Fibroblast of lung (primary cell): Measurements from ENCODE around the gene ASB4. TPM values are rescaled to one million over a fixed set of nuclear protein-coding genes. Genes with fewer than 3 reads are reported as not detected.

Experiments
- DNase-seq, 2 donors: peaks; one replicate each; pipeline versions ENCODE4 v3.0.0 to v3.0.0-alpha.2; 2010; ENCODE audit warnings: low read depth in 2 of 2
- H2AFZ ChIP-seq: 2 replicates; pipeline ENCODE4 v1.5.1; 2012; ENCODE audit warnings: low read length, control low read depth, inconsistent platforms
- H3K27ac ChIP-seq: 2 replicates; pipeline ENCODE4 v1.5.1; 2011; ENCODE audit warnings: low read length, control low read depth; ENCODE audit not compliant: insufficient read depth
- H3K27me3 ChIP-seq: 2 replicates; pipeline ENCODE4 v1.5.1; 2011; ENCODE audit warnings: mild to moderate bottlenecking, low read length; ENCODE audit not compliant: control insufficient read depth, insufficient read depth
- H3K36me3 ChIP-seq: 2 replicates; pipeline ENCODE4 v1.5.1; 2011; ENCODE audit warnings: low read length; ENCODE audit not compliant: control insufficient read depth, insufficient read depth
- H3K4me1 ChIP-seq: 2 replicates; pipeline ENCODE4 v1.5.1; 2011; ENCODE audit warnings: low read length; ENCODE audit not compliant: control insufficient read depth, insufficient read depth; ENCODE audit errors: extremely low read depth
- H3K4me2 ChIP-seq: 2 replicates; pipeline ENCODE4 v1.5.1; 2011; ENCODE audit warnings: low read length, control low read depth; ENCODE audit not compliant: insufficient read depth; ENCODE audit errors: extremely low read depth
- H3K4me3 ChIP-seq, 4 experiments: fragments of 200-600 bp in 1 of 4; sonication (generic) in 1 of 4; replicated peaks in 1 of 4; 2 replicates each; pipeline ENCODE4 v1.5.1; 2011 to 2016; ENCODE audit warnings: low read length in 4 of 4, low read depth in 3 of 4, mild to moderate bottlenecking in 3 of 4, control low read depth in 2 of 4, inconsistent platforms in 1 of 4, mixed read lengths in 1 of 4; ENCODE audit not compliant: insufficient read depth in 1 of 4; ENCODE audit errors: control extremely low read depth in 1 of 4
- H3K79me2 ChIP-seq: 2 replicates; pipeline ENCODE4 v1.5.1; 2012; ENCODE audit warnings: mild to moderate bottlenecking, low read length, inconsistent platforms; ENCODE audit not compliant: control insufficient read depth, insufficient read depth
- H3K9ac ChIP-seq: 2 replicates; pipeline ENCODE4 v1.5.1; 2011; ENCODE audit warnings: mild to moderate bottlenecking, low read length, control low read depth; ENCODE audit not compliant: insufficient read depth
- H3K9me3 ChIP-seq: 2 replicates; pipeline ENCODE4 v1.5.1; 2012; ENCODE audit warnings: low read depth, low read length; ENCODE audit not compliant: control insufficient read depth, insufficient read depth
- H4K20me1 ChIP-seq: 2 replicates; pipeline ENCODE4 v1.5.1; 2011; ENCODE audit warnings: low read length; ENCODE audit not compliant: control insufficient read depth, insufficient read depth; ENCODE audit errors: extremely low read depth
- CTCF ChIP-seq, 2 donors: IDR thresholded peaks in 1 of 2; conservative IDR thresholded peaks in 1 of 2; 1 replicate in 1 of 2; 2 replicates in 1 of 2; pipeline ENCODE4 v1.5.1; 2011 to 2012; ENCODE audit warnings: low read length in 2 of 2, control low read depth in 1 of 2, inconsistent platforms in 1 of 2, low read depth in 1 of 2, mild to moderate bottlenecking in 1 of 2
- EZH2 ChIP-seq: IDR thresholded peaks from 2 replicates; pipeline ENCODE4 v1.5.1; 2012; ENCODE audit warnings: low read length, control low read depth, mild to moderate bottlenecking; ENCODE audit errors: missing control alignments
- polyA plus RNA-seq, 2 donors: library from polyadenylated mRNA; depleted of rRNA in 1 of 2; stranded (reverse) in 1 of 2; unstranded in 1 of 2; fragments of >200 nt; gene quantifications; 2 replicates each; pipeline ENCODE4 v1.2.1, GENCODE V29; 2011 to 2012; ENCODE audit warnings: missing spikeins in 1 of 2
- total RNA-seq: library from RNA; depleted of rRNA; stranded (reverse); fragments of >200 nt; gene quantifications from 2 replicates; pipeline ENCODE4 v1.2.1, GENCODE V29; 2014

Gene ASB4
- total and polyA plus RNA-seq, 2 donors (not counting 1 experiment from before 2014, with no cell fraction given), result not detected

DNA sequence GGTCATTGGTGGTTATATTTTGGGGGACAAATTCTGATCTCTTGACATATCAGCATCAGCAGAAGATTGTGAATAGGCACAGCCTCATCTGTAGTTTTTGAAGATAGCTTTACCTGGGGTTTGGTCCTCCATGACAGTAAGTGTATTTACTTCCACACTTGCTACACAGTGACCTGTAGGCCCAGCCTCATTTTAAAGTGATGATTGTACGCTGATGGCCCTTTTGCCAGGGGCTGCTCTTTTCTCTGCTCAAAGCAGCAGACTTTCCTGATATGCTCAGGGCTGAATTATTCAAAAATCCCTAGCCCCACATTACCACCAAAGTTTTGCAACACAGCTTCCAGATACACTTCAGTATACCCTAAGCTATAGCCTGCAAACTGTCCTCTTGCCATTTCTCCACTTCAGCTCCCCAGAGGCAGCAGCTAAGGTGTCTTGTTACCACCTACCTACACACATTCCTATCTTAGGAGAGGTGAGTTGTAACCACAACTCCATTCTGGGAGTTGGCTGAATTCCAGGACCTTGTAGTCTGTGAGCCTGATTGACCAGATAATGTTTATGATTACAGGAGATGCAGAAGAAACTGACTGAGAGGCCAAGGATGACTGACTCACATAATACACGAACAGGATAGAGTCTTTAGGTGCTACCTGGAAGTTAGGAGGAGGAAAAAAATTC is 6.0 kb downstream of the ASB4 start:
- Histone ChIP-seq H3K27ac (no peak overlapping the region), H3K4me1 (no peaks in the 10 kb centered on the region), H2AFZ (no peak overlapping the region), H3K36me3 (no peaks in the 10 kb centered on the region), H3K9me3 (no peaks in the 10 kb centered on the region), H3K79me2 (no peaks in the 10 kb centered on the region), H3K27me3 (no peaks in the 10 kb centered on the region), H4K20me1 (no peaks in the 10 kb centered on the region), H3K9ac (no peak overlapping the region), H3K4me2 (no peak overlapping the region), H3K4me3 (no peak overlapping the region)
- peak in 1 of 2 donors; percentile 64 for DNase-seq
- no peak for TF ChIP-seq CTCF (conservative IDR thresholded peaks at IDR 0.05 in 1 of 2, IDR thresholded peaks at IDR 0.05 in 1 of 2; ENCODE audit: low read depth in 1 of 2, low read length in 2 of 2)
- no peak for TF ChIP-seq EZH2

- no peak overlapping the region for H3K4me3 ChIP-seq
- H3K9ac ChIP-seq, result no peak overlapping the region
- TF ChIP-seq EZH2 (no peak), CTCF (conservative IDR thresholded peaks at IDR 0.05 in 1 of 2, IDR thresholded peaks at IDR 0.05 in 1 of 2; ENCODE audit: low read depth in 1 of 2, low read length in 2 of 2) (no peak)
- H3K36me3 ChIP-seq, result no peaks in the 10 kb centered on the region
- DNase-seq, result peak; percentile 29 to 62
- no peak overlapping the region for H3K27ac ChIP-seq
- no peak overlapping the region for H3K4me2 ChIP-seq
- H3K4me1 ChIP-seq, result no peaks in the 10 kb centered on the region
- no peaks in the 10 kb centered on the region for H3K9me3 ChIP-seq
- no peaks in the 10 kb centered on the region for H4K20me1 ChIP-seq
- H3K27me3 ChIP-seq, result no peaks in the 10 kb centered on the region
- H2AFZ ChIP-seq, result no peak overlapping the region
- H3K79me2 ChIP-seq, result no peaks in the 10 kb centered on the region
These were observed 7.5 kb downstream of the ASB4 start for GRCh38 chr7:95493247-95493646.

GRCh38 chr7:95493844-95494243 is 8.1 kb downstream of the ASB4 start:
- Histone ChIP-seq H3K36me3 (no peaks in the 10 kb centered on the region), H3K4me2 (no peak overlapping the region), H3K27ac (no peak overlapping the region), H3K79me2 (no peaks in the 10 kb centered on the region), H3K4me1 (no peaks in the 10 kb centered on the region), H3K4me3 (no peak overlapping the region), H3K9ac (no peak overlapping the region), H3K27me3 (no peaks in the 10 kb centered on the region), H3K9me3 (no peaks in the 10 kb centered on the region), H2AFZ (no peak overlapping the region), H4K20me1 (no peaks in the 10 kb centered on the region)
- no peak for TF ChIP-seq CTCF (conservative IDR thresholded peaks at IDR 0.05 in 1 of 2, IDR thresholded peaks at IDR 0.05 in 1 of 2; ENCODE audit: low read depth in 1 of 2, low read length in 2 of 2)
- no peak for TF ChIP-seq EZH2
- DNase-seq, result no peak
